Metanephros (tissue), 2 donors: Measurements from ENCODE around the gene ARFGAP2. TPM values are rescaled to one million over a fixed set of nuclear protein-coding genes. Genes with fewer than 3 reads are reported as not detected.

ENCODE experiments used
- small RNA-seq: library from RNA; depleted of rRNA; stranded (forward); fragments of <200 nt; gene quantifications from one replicate; pipeline ENCODE3, GENCODE V24; 2014; ENCODE audit warnings: low replicate concordance
- total RNA-seq: library from RNA; depleted of rRNA; stranded (reverse); fragments of >200 nt; gene quantifications from one replicate; pipeline ENCODE4 v1.2.3, GENCODE V29; 2014

The ARFGAP2 gene
- 122 TPM for total RNA-seq

GRCh38 chr11:47176328-47177228 lies at the start of gene ARFGAP2:
Gene ARFGAP2, minus strand, starts transcription at chr11:47176879. Its CDS starts 26 bp downstream, at chr11:47176853.

GRCh38 chr11:47186076-47186699 lies 9.5 kb upstream of the ARFGAP2 start, which contains the start of gene PACSIN3:
Gene PACSIN3, minus strand, starts transcription at chr11:47186434. Its CDS starts 3,707 bp downstream, at chr11:47182727.

Small RNA genes within 50 kb of the gene (small RNA-seq; reads per million reads assigned to genes)
- not detected for gene MIR6745

Other genes with a start within 250 kb of the ARFGAP2 start
- gene CSTPP1, start 240.1 kb downstream of the ARFGAP2 start, total RNA-seq, result 37.1 TPM
- gene PACSIN3, start 9.6 kb upstream of the ARFGAP2 start, total RNA-seq, result 52.4 TPM
- 16.5 TPM for gene DDB2, start 38.1 kb upstream of the ARFGAP2 start, total RNA-seq
- 68.8 TPM for gene ACP2, start 71.9 kb upstream of the ARFGAP2 start, total RNA-seq
- 37.8 TPM for gene NR1H3, start 81.1 kb upstream of the ARFGAP2 start, total RNA-seq
- 41.4 TPM for gene MADD, start 93.3 kb upstream of the ARFGAP2 start, total RNA-seq
- gene MYBPC3, start 175.8 kb upstream of the ARFGAP2 start, total RNA-seq, result 0.23 TPM
- 19.0 TPM for gene SPI1, start 201.7 kb upstream of the ARFGAP2 start, total RNA-seq
- 60.7 TPM for gene SLC39A13, start 231.7 kb upstream of the ARFGAP2 start, total RNA-seq
- 56.9 TPM for gene PSMC3, start 249.6 kb upstream of the ARFGAP2 start, total RNA-seq